Rectal smooth muscle tissue (tissue), 1 donor: ENCODE measurements around the gene AGRN.
A peak's percentile ranks its signal among the peaks of the same experiment; 100 is the strongest.

Experiments used
- H3K27ac ChIP-seq: one replicate; pipeline ENCODE4 v1.7.0; 2013; ENCODE audit warnings: low read depth, low read length, inconsistent platforms
- H3K27me3 ChIP-seq: one replicate; pipeline ENCODE4 v1.7.0; 2013; ENCODE audit warnings: low read length; ENCODE audit not compliant: control insufficient read depth, insufficient read depth
- H3K36me3 ChIP-seq: one replicate; pipeline ENCODE4 v1.7.0; 2013; ENCODE audit warnings: low read length; ENCODE audit not compliant: control insufficient read depth, insufficient read depth
- H3K4me1 ChIP-seq: one replicate; pipeline ENCODE4 v1.7.0; 2013; ENCODE audit warnings: low read length; ENCODE audit not compliant: control insufficient read depth, insufficient read depth
- H3K4me3 ChIP-seq: one replicate; pipeline ENCODE4 v1.7.0; 2013; ENCODE audit warnings: low read length
- H3K9ac ChIP-seq: one replicate; pipeline ENCODE4 v1.7.0; 2013; ENCODE audit warnings: low read length

AGRN gene

GRCh38 chr1:1020000-1020404 lies at the start of gene AGRN:
Gene AGRN, plus strand, starts transcription at chr1:1020120. Its CDS starts 53 bp downstream, at chr1:1020173.
- peak within 1 kb of the TSS; percentile 58 for H3K27ac ChIP-seq
- H3K36me3 ChIP-seq = no peaks in the 10 kb centered on the region
- H3K4me1 ChIP-seq = no peaks in the 10 kb centered on the region
- H3K9ac ChIP-seq = no peak within 1 kb of the TSS
- no peaks in the 10 kb centered on the region for H3K27me3 ChIP-seq
- peak within 1 kb of the TSS; percentile 70 for H3K4me3 ChIP-seq

- no peak overlapping the region for H3K27ac ChIP-seq
- peaks cover 29% of the 10 kb centered on the region for H3K27me3 ChIP-seq
- H3K4me3 ChIP-seq = no peak overlapping the region
- no peaks in the 10 kb centered on the region for H3K4me1 ChIP-seq
- H3K36me3 ChIP-seq = no peaks in the 10 kb centered on the region
- no peak overlapping the region for H3K9ac ChIP-seq
Measured at GRCh38 chr1:970242-970972, 49.5 kb upstream of the AGRN start.

GRCh38 chr1:970973-971730 lies 48.8 kb upstream of the AGRN start:
- no peak overlapping the region for H3K9ac ChIP-seq
- H3K27me3 ChIP-seq = peaks cover 30% of the 10 kb centered on the region
- no peaks in the 10 kb centered on the region for H3K36me3 ChIP-seq
- no peak overlapping the region for H3K27ac ChIP-seq
- no peak overlapping the region for H3K4me3 ChIP-seq
- H3K4me1 ChIP-seq = peaks cover 2% of the 10 kb centered on the region

- no peak overlapping the region for H3K9ac ChIP-seq
- H3K27ac ChIP-seq = no peak overlapping the region
- H3K4me3 ChIP-seq = no peak overlapping the region
- H3K27me3 ChIP-seq = peaks cover 32% of the 10 kb centered on the region
- H3K36me3 ChIP-seq = no peaks in the 10 kb centered on the region
- peaks cover 2% of the 10 kb centered on the region for H3K4me1 ChIP-seq
Measured at GRCh38 chr1:971751-972506, 48.0 kb upstream of the AGRN start.

GRCh38 chr1:972726-973458 lies 47.0 kb upstream of the AGRN start:
- Histone ChIP-seq H3K27ac (no peak overlapping the region), H3K4me1 (peaks cover 2% of the 10 kb centered on the region), H3K27me3 (peaks cover 29% of the 10 kb centered on the region), H3K9ac (no peak overlapping the region), H3K36me3 (no peaks in the 10 kb centered on the region), H3K4me3 (no peak overlapping the region)

GRCh38 chr1:973459-974292 lies 46.2 kb upstream of the AGRN start:
- H3K27ac ChIP-seq = no peak overlapping the region
- H3K27me3 ChIP-seq = peaks cover 24% of the 10 kb centered on the region
- peaks cover 2% of the 10 kb centered on the region for H3K4me1 ChIP-seq
- H3K4me3 ChIP-seq = no peak overlapping the region
- H3K36me3 ChIP-seq = no peaks in the 10 kb centered on the region
- H3K9ac ChIP-seq = no peak overlapping the region

GRCh38 chr1:974293-974640 lies 45.7 kb upstream of the AGRN start:
- peaks cover 24% of the 10 kb centered on the region for H3K27me3 ChIP-seq
- no peak overlapping the region for H3K27ac ChIP-seq
- H3K4me3 ChIP-seq = no peak overlapping the region
- no peak overlapping the region for H3K9ac ChIP-seq
- no peaks in the 10 kb centered on the region for H3K36me3 ChIP-seq
- peaks cover 2% of the 10 kb centered on the region for H3K4me1 ChIP-seq

GRCh38 chr1:974687-975328 lies 45.1 kb upstream of the AGRN start:
- H3K4me1 ChIP-seq = peaks cover 2% of the 10 kb centered on the region
- peaks cover 21% of the 10 kb centered on the region for H3K27me3 ChIP-seq
- no peak overlapping the region for H3K4me3 ChIP-seq
- no peaks in the 10 kb centered on the region for H3K36me3 ChIP-seq
- no peak overlapping the region for H3K9ac ChIP-seq
- no peak overlapping the region for H3K27ac ChIP-seq

- H3K4me3 ChIP-seq = no peak overlapping the region
- H3K36me3 ChIP-seq = no peaks in the 10 kb centered on the region
- H3K9ac ChIP-seq = no peak overlapping the region
- H3K27ac ChIP-seq = no peak overlapping the region
- H3K4me1 ChIP-seq = peaks cover 2% of the 10 kb centered on the region
- H3K27me3 ChIP-seq = peaks cover 18% of the 10 kb centered on the region
Measured at GRCh38 chr1:975365-975764, 44.6 kb upstream of the AGRN start.

GRCh38 chr1:975896-976683 lies 43.8 kb upstream of the AGRN start:
- H3K27ac ChIP-seq = peak overlapping the region; percentile 73
- H3K27me3 ChIP-seq = peaks cover 13% of the 10 kb centered on the region
- peaks cover 2% of the 10 kb centered on the region for H3K4me1 ChIP-seq
- no peaks in the 10 kb centered on the region for H3K36me3 ChIP-seq
- H3K4me3 ChIP-seq = peak overlapping the region; percentile 47
- H3K9ac ChIP-seq = no peak overlapping the region
